HepG2 (cell line): ENCODE results near the gene LZTR1. TPM values are rescaled to one million over a fixed set of nuclear protein-coding genes. Genes with fewer than 3 reads are reported as not detected.

ENCODE experiments used
- BATF2 ChIP-seq: sonication (generic); formaldehyde crosslinking; IDR thresholded peaks from 2 replicates; pipeline ENCODE4 v1.8.0; 2022; ENCODE audit warnings: mild to moderate bottlenecking, missing genetic modification reagents, moderate library complexity
- DNMT3B ChIP-seq: conservative IDR thresholded peaks from 2 replicates; pipeline ENCODE4 v1.6.1; 2016; ENCODE audit warnings: missing biosample characterization, control low read depth
- ELK4 ChIP-seq: sonication (generic); formaldehyde crosslinking; IDR thresholded peaks from 2 replicates; pipeline ENCODE4 v1.9.0; 2021; ENCODE audit warnings: missing genetic modification reagents, borderline replicate concordance
- GATAD2A ChIP-seq: IDR thresholded peaks from 2 replicates; pipeline ENCODE4 v1.6.1; 2016
- HNF1B ChIP-seq: sonication (generic); formaldehyde crosslinking; IDR thresholded peaks from 2 replicates; pipeline ENCODE4 v1.5.1; 2020; ENCODE audit warnings: mild to moderate bottlenecking, moderate library complexity, missing genetic modification reagents
- IKZF4 ChIP-seq: sonication (generic); formaldehyde crosslinking; IDR thresholded peaks from 2 replicates; pipeline ENCODE4 v1.5.1; 2020; ENCODE audit warnings: borderline replicate concordance, mild to moderate bottlenecking, low read depth, missing genetic modification reagents; ENCODE audit errors: not compliant biosample characterization
- IRF2 ChIP-seq: IDR thresholded peaks from 2 replicates; pipeline ENCODE4 v1.6.1; 2018; ENCODE audit warnings: missing genetic modification reagents, missing compliant biosample characterization
- MZF1 ChIP-seq: sonication (generic); formaldehyde crosslinking; IDR thresholded peaks from 2 replicates; pipeline ENCODE4 v1.8.1; 2023; ENCODE audit warnings: mild to moderate bottlenecking, missing genetic modification reagents, borderline replicate concordance
- NFYB ChIP-seq: sonication (generic); formaldehyde crosslinking; IDR thresholded peaks from 2 replicates; pipeline ENCODE4 v1.4.0; 2020; ENCODE audit warnings: missing genetic modification reagents
- RARA ChIP-seq: IDR thresholded peaks from 2 replicates; pipeline ENCODE4 v1.6.1; 2016; ENCODE audit warnings: missing genetic modification reagents, missing compliant biosample characterization
- SP2 ChIP-seq: sonication (generic); formaldehyde crosslinking; IDR thresholded peaks from 2 replicates; pipeline ENCODE4 v1.5.1; 2020; ENCODE audit warnings: mild to moderate bottlenecking, missing genetic modification reagents
- SRY ChIP-seq: sonication (generic); formaldehyde crosslinking; IDR thresholded peaks from 2 replicates; pipeline ENCODE4 v1.8.0; 2022; ENCODE audit warnings: mild to moderate bottlenecking, missing genetic modification reagents
- TGIF2 ChIP-seq: IDR thresholded peaks from 2 replicates; pipeline ENCODE4 v1.6.1; 2016; ENCODE audit warnings: control low read depth, missing compliant biosample characterization
- THAP7 ChIP-seq: sonication (generic); formaldehyde crosslinking; IDR thresholded peaks from 2 replicates; pipeline ENCODE4 v1.8.1; 2023; ENCODE audit warnings: mild to moderate bottlenecking, missing genetic modification reagents
- ZBTB14 ChIP-seq: sonication (generic); formaldehyde crosslinking; IDR thresholded peaks from 2 replicates; pipeline ENCODE4 v1.4.0; 2020; ENCODE audit warnings: missing genetic modification reagents
- ZFP36L2 ChIP-seq: sonication (generic); formaldehyde crosslinking; IDR thresholded peaks from 2 replicates; pipeline ENCODE4 v1.4.0; 2020; ENCODE audit warnings: missing genetic modification reagents
- ZMAT5 ChIP-seq: sonication (generic); formaldehyde crosslinking; IDR thresholded peaks from 2 replicates; pipeline ENCODE4 v1.5.0; 2020; ENCODE audit warnings: mild to moderate bottlenecking, low read depth, missing genetic modification reagents, borderline replicate concordance
- ZNF263 ChIP-seq: sonication (generic); formaldehyde crosslinking; IDR thresholded peaks from 2 replicates; pipeline ENCODE4 v1.4.0; 2020; ENCODE audit warnings: missing genetic modification reagents
- ZNF3 ChIP-seq: IDR thresholded peaks from 2 replicates; pipeline ENCODE4 v1.7.0; 2017; ENCODE audit warnings: inconsistent platforms
- ZNF317 ChIP-seq: sonication (generic); formaldehyde crosslinking; IDR thresholded peaks from 2 replicates; pipeline ENCODE4 v1.5.0; 2020; ENCODE audit warnings: mild to moderate bottlenecking, missing genetic modification reagents
- ZNF496 ChIP-seq: sonication (generic); formaldehyde crosslinking; IDR thresholded peaks from 2 replicates; pipeline ENCODE4 v1.8.1; 2023; ENCODE audit warnings: mild to moderate bottlenecking, moderate library complexity, missing genetic modification reagents; ENCODE audit not compliant: insufficient replicate concordance
- ZNF510 ChIP-seq: sonication (generic); formaldehyde crosslinking; IDR thresholded peaks from 2 replicates; pipeline ENCODE4 v1.4.0; 2020; ENCODE audit warnings: low read depth, mild to moderate bottlenecking, missing genetic modification reagents
- ZNF75D ChIP-seq: sonication (generic); formaldehyde crosslinking; IDR thresholded peaks from 2 replicates; pipeline ENCODE4 v1.8.1; 2023; ENCODE audit warnings: missing genetic modification reagents, mild to moderate bottlenecking, borderline replicate concordance
- ZNF883 ChIP-seq: sonication (generic); formaldehyde crosslinking; IDR thresholded peaks from 2 replicates; pipeline ENCODE4 v1.5.1; 2020; ENCODE audit warnings: mild to moderate bottlenecking, missing genetic modification reagents; ENCODE audit errors: not compliant biosample characterization
- ZSCAN31 ChIP-seq: sonication (generic); formaldehyde crosslinking; IDR thresholded peaks from 2 replicates; pipeline ENCODE4 v1.5.0; 2020; ENCODE audit warnings: low read depth, mild to moderate bottlenecking, missing genetic modification reagents
- polyA plus RNA-seq, 8 experiments: library from polyadenylated mRNA; depleted of rRNA in 3 of 8; stranded (reverse) in 7 of 8; unstranded in 1 of 8; fragments of >200 nt; fragmentation: Illumina TruSeq in 4 of 8; extraction: Trizol in 4 of 8; gene quantifications; 2 replicates each; pipeline versions ENCODE4 v1.2.1 to v1.2.3, GENCODE V29; 2011 to 2016; ENCODE audit warnings: low read depth in 4 of 8, missing spikeins in 1 of 8, mixed read lengths in 1 of 8; ENCODE audit not compliant: insufficient read depth in 1 of 8
- total RNA-seq, 5 experiments: library from RNA; depleted of rRNA; stranded (reverse); fragments of >200 nt; fragmentation: Illumina TruSeq; extraction: Trizol; gene quantifications; 2 replicates each; pipeline ENCODE4 v1.2.3, GENCODE V29; 2016; ENCODE audit warnings: low read depth in 1 of 5

Gene LZTR1
- total and polyA plus RNA-seq, 2 of the 13 experiments (the other 11 are each of a cell fraction or from before 2014, with no cell fraction given): 21.8 to 22.4 TPM

GRCh38 chr22:20951151-20951931, 30.8 kb upstream of the LZTR1 start (continued):
- TF ChIP-seq ZNF510 (CRISPR knock-in tag) (0 out of 2 replicates have a peak, but pooled peaks have one; percentile 68), THAP7 (CRISPR knock-in tag) (no peak), ZNF263 (CRISPR knock-in tag) (no peak), TGIF2 (no peak), ZNF75D (CRISPR knock-in tag) (no peak), ZBTB14 (CRISPR knock-in tag) (no peak), RARA (CRISPR knock-in tag) (0 out of 2 replicates have a peak, but pooled peaks have one; percentile 33), ZNF496 (CRISPR knock-in tag) (no peak), GATAD2A (CRISPR knock-in tag) (peak; percentile 71), ZFP36L2 (CRISPR knock-in tag) (no peak), IKZF4 (no peak), DNMT3B (CRISPR knock-in tag) (no peak), MZF1 (CRISPR knock-in tag) (no peak), NFYB (no peak), ZNF3 (CRISPR knock-in tag) (no peak), ZNF317 (CRISPR knock-in tag) (peak; percentile 46; the same call in 1 of the 2 replicates), ELK4 (CRISPR knock-in tag) (no peak), BATF2 (CRISPR knock-in tag) (no peak), SRY (no peak), IRF2 (CRISPR knock-in tag) (peak; percentile 50; the same call in 1 of the 2 replicates), SP2 (CRISPR knock-in tag) (no peak), HNF1B (peak; percentile 43; the same call in 1 of the 2 replicates), ZMAT5 (CRISPR knock-in tag) (no peak), ZSCAN31 (CRISPR knock-in tag) (no peak), ZNF883 (no peak)
